NT2/D1 (cell line): Measurements from ENCODE around the gene PCDHGB2.

Experiments
- YY1 ChIP-seq: IDR thresholded peaks from 2 replicates; pipeline ENCODE4 v1.6.1; 2011; ENCODE audit not compliant: insufficient read length, insufficient read depth
- ZNF274 ChIP-seq: IDR thresholded peaks from 2 replicates; pipeline ENCODE4 v1.6.1; 2011; ENCODE audit warnings: mild to moderate bottlenecking, low read depth, low read length

- TF ChIP-seq ZNF274 = no peak
- TF ChIP-seq YY1 = no peak
Observed at GRCh38 chr5:141374627-141375026, 14.8 kb downstream of the PCDHGB2 start.
